GM18868 (cell line): Measurements from ENCODE around the gene PITPNM1.
"Not testable (repeated sequence)": the region's sequence is repeated elsewhere in the genome, so short reads cannot be mapped to it uniquely, and the experiment has no call there.

Experiments
- ATAC-seq: cut with Tn5 transposase; IDR thresholded peaks from one replicate; pipeline ENCODE4 v1.9.1; 2021; ENCODE audit warnings: mild to moderate bottlenecking, moderate library complexity; ENCODE audit not compliant: unreplicated experiment

PITPNM1 gene

DNA sequence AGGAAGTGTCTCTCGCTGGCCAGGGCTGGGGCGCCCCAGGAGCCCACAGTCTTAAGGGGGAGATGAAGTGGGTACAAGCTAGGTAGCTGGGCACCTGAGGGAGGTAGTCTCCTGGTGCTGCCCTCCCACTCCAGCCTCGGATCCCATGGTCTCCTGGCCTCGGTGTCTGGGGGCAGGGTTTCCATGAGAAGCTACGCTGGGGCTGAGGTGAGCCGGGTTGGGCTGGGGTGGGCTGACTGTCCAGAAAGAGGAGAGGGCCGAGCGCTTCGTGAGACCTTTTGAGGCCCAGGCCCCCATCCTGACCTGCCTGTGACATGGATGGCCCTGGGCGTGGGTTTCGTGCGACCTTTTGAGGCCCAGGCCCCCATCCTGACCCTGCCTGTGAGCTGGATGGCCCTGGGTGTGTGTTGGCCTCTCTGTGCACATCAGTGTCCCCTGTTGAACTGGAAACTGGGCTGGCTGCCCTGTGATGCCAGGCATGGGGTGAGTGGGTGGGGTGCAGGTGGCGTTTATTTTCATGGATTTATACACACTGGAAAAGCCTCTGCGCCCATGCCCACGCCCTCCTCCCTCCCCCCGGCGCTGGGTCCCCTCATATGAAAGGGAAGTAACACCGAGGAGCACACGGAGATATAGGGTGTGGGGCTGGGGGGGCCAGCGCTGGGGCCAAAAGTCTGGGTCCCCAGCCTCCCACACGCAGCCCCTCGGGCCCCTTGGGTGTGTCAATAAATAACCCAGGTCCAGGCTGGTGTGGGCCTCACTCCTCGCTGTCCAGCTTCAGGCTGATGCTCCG, 13.7 kb downstream of the PITPNM1 start:
- no peak for ATAC-seq

- ATAC-seq = no peak
Observed at GRCh38 chr11:67490727-67491065, 14.5 kb downstream of the PITPNM1 start.

GRCh38 chr11:67489885-67490726, 15.1 kb downstream of the PITPNM1 start:
- ATAC-seq = no peak

- ATAC-seq = no peak
Observed at GRCh38 chr11:67489203-67489884, 15.8 kb downstream of the PITPNM1 start.

DNA sequence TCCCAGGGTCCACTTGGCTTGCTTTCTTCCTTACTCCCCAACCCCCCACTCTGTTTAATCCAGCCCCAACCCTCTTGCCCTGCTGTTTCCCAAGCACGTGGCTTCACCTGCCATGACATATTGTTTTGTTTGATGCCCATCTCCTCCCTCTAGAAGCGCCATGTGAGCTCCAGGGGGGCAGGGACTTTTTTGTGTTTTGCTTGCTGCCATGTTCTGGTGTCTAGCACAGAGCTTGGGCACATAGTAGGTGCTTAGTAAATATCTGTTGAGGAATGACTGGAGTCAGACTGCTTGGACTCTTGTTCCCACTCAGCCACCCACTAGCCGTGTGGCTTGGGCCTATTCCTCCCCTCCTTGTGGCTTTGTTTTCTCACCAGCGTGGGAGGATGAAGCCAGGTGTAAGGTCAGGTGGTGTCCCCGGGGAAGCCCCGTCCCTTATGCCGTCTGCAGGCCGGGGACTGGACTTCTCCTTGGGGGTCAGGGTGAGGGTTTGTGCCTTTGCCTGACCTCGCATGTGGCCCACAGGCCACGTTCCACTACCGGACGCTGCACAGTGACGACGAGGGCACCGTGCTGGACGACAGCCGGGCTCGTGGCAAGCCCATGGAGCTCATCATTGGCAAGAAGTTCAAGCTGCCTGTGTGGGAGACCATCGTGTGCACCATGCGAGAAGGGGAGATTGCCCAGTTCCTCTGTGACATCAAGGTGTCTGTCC, 18.5 kb downstream of the PITPNM1 start:
- no peak for ATAC-seq

- not testable (repeated sequence) for ATAC-seq
Observed at GRCh38 chr11:67485873-67486361, 19.2 kb downstream of the PITPNM1 start.

DNA sequence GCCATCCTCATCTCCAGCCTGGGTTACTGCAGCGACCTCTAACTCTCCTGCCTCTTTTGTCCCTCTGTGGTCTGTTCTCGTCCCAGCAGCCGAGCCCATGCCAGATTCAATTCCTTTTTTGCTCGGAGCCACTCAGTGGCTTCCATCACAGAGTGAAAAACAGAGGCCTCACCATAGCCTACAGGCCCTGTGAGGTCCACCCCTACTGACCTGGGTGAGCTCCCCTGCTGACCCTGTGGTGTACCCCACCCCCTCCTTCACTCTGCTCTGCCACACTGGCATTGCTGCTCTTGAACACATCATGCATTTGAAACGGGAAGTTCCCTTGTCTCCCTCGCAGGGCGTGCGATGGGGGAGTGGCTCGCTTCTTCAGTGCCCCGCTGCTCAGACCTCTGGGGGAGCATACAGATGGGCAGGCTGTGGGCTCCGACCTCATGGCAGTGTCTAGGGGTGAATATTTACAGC, 20.3 kb downstream of the PITPNM1 start:
- no peak for ATAC-seq

DNA sequence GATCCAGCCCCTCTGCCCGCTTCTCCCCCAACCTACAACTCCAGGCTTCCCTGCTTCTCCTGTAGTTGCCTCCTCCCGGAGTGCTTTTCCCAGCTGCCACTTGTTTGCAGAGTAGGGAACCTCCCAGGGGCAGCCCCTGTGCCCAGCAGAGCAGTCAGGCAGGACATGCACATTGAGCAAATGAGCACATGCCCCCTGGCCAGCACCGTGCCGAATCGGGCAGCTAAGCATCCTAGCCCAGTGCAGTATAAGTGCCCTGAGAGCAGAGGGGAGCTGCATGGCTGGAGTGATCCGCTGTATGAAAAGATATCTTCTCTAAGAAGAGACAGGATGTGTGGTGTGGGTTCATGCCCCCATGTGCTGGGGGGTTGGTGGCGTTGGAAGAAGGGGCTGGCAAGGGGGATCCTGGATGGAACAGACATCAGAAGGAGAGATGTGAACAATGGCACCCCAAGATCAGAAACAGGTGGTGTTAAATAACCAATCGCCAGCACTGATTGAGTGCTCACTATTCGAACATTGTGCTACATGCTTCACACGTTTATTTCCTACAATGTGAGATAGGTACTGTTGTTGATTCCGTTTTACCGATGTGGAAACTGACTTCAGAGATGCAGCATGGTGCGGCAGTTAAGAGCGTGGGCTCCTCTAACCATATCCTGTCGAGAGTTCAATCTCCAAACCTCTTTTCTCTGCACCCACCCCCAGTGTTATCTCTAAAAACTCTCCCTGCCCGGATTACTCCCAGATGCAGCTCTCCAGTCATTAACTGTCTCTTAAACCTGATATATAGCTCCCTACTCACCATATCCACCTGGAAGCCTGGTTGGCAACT, 21.1 kb downstream of the PITPNM1 start:
- no peak for ATAC-seq

DNA sequence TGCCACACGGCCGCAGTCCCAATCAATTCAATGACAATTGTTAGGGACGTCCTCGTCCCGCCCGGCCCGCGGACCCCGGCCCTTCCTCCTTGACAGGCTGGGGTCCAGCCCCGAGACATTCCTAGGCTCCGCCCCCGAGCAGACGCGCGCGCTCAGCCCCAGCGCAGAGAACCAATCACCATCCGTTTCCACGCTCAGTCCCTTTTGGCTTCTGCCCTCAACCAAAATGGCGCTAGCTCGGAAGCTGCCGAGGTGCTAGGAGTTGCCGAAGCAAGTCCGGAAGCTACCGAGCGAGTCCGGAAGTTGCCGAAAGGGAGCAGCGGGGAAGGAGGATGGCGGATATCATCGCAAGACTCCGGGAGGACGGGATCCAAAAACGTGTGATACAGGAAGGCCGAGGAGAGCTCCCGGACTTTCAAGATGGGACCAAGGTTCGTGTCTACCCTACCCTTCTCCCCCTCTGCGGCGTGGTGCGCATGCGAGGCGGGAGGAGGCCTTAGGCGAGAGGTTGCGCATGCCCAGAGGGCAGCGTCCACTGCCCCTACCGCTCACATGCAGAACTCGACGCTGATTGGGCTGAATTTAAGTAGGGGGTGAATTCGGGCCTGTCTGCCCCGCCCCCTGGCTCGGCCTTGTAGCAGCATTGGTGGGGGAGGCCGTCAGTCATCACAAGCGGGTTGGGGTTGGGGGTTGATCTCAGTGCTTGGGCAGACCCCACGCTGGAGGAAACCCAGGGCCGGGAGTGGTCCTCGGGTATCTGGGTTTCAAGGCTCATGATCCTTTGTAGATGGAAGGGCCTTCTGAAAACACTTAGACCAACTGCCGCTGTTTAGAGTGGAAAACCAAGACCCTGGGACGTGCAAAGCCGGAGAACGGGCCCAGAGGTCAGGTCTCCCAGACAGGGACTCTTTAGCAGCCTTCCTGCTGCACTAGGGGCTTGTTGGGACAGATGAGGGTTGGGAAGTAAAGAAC, 22.1 kb downstream of the PITPNM1 start, which contains the start of gene AIP:
AIP (plus strand) TSS at position 200 of the 972 bp plus-strand sequence; CDS start at position 333, 133 bp downstream.
- peak; percentile 66 for ATAC-seq

DNA sequence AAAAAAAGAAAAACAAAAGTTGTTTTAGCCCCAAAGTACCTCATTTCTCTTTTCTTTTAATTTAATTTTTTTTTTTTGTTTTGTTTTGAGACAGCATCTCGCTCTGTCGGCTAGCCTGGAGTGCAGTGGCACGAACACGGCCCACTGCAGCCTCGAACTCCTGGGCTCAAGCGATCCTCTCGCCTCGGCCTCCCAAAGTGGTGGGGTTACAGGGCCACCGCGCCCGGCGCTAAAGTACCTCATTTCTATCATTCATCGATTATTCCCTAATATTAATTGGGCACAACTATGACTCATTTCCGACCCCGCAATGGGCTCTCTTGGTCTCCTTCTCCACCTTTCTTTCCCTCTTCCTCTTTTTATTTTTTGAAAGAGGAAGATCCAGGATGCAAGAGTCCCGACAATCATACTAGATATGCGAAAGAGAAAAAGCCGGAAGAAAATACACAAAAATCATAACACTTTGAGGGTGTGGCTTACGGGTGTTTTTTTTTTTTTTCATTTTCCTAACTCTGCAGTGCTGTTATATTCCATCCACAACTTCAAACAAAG, 22.8 kb downstream of the PITPNM1 start:
- ATAC-seq = peak; percentile 1

DNA sequence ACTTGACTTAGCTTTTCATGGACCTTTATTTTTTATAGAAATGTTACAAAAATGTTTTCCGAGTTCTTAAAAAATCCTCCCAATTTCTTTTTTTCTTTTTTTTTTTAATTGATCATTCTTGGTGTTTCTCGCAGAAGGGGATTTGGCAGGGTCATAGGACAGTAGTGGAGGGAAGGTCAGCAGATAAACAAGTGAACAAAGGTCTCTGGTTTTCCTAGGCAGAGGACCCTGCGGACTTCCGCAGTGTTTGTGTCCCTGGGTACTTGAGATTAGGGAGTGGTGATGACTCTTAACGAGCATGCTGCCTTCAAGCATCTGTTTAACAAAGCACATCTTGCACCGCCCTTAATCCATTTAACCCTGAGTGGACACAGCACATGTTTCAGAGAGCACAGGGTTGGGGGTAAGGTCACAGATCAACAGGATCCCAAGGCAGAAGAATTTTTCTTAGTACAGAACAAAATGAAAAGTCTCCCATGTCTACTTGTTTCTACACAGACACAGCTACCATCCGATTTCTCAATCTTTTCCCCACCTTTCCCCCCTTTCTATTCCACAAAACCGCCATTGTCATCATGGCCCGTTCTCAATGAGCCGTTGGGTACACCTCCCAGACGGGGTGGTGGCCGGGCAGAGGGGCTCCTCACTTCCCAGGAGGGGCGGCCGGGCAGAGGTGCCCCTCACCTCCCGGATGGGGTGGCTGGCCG, 27.7 kb downstream of the PITPNM1 start:
- not testable (repeated sequence) for ATAC-seq

- not testable (repeated sequence) for ATAC-seq
Observed at GRCh38 chr11:67476692-67477091, 28.5 kb downstream of the PITPNM1 start.

DNA sequence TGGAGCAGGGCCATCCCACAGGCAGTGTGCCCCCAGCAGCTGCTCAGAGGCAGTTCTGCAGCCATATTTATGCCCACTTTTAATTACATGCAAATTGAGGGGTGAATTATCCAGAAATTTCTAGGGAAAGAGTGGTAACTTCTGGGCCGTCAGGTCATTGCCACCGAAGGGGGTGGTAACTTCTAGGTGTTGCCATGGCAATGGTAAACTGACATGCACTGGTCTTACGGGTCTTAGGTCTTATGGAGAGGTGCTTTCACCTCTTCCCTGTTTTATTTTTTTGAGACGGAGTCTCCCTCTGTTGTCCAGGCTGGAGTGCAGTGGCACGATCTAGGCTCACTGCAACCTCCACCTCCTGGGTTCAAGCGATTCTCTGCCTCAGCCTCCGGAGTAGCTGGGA, 32.3 kb downstream of the PITPNM1 start:
- no peak for ATAC-seq

GRCh38 chr11:67470337-67471002, 34.7 kb downstream of the PITPNM1 start:
- no peak for ATAC-seq

GRCh38 chr11:67469508-67469811, 35.7 kb downstream of the PITPNM1 start:
- no peak for ATAC-seq

- ATAC-seq = peak; percentile 67
Observed at GRCh38 chr11:67468759-67469507, 36.2 kb downstream of the PITPNM1 start, which contains the start of gene TMEM134. Gene TMEM134 (minus strand): TSS chr11:67469251. CDS start chr11:67469192, 59 bp downstream.
